Lower leg skin (tissue), 3 donors: Measurements from ENCODE around the gene FRY.

Experiments
- POLR2A ChIP-seq, 2 donors: fragments of 450-650 bp; IDR thresholded peaks; one replicate each; pipeline ENCODE4 v1.6.1; 2016 to 2017; ENCODE audit warnings: antibody characterized with exemption in 2 of 2, mild to moderate bottlenecking in 1 of 2, moderate library complexity in 1 of 2
- TF ChIP-seq, protein P1 (sequence below), 3 donors: fragments of 450-650 bp; IDR thresholded peaks; one replicate each; pipeline ENCODE4 v1.5.1; 2016; ENCODE audit warnings: antibody characterized with exemption in 3 of 3, mild to moderate bottlenecking in 3 of 3, moderate library complexity in 2 of 3

DNA sequence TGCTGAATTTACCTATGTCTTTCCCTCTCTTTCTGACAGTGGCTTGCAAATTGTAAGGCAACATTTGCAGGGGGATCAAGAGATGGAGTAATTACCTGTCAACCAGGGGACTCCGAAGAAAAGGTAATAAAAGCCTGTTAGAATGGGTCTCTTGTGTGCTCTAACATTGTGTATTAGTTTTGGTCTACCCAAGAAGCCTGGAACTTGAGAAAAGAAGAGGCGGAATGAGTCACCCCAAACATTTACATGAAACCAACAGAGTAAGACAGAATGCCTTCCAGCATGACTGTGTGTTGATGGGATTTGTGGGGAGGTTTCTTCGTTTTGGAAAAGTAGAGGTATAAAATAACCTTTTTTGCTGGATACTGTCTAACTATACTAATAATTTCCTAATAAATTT, 246.9 kb downstream of the FRY start:
- TF ChIP-seq, protein P1, sequence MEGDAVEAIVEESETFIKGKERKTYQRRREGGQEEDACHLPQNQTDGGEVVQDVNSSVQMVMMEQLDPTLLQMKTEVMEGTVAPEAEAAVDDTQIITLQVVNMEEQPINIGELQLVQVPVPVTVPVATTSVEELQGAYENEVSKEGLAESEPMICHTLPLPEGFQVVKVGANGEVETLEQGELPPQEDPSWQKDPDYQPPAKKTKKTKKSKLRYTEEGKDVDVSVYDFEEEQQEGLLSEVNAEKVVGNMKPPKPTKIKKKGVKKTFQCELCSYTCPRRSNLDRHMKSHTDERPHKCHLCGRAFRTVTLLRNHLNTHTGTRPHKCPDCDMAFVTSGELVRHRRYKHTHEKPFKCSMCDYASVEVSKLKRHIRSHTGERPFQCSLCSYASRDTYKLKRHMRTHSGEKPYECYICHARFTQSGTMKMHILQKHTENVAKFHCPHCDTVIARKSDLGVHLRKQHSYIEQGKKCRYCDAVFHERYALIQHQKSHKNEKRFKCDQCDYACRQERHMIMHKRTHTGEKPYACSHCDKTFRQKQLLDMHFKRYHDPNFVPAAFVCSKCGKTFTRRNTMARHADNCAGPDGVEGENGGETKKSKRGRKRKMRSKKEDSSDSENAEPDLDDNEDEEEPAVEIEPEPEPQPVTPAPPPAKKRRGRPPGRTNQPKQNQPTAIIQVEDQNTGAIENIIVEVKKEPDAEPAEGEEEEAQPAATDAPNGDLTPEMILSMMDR (IDR thresholded peaks at IDR 0.05), result no peak
- no peak for TF ChIP-seq POLR2A (IDR thresholded peaks at IDR 0.05)
